Caco-2 (cell line): Measurements from ENCODE around the gene PLXNA4. TPM values are rescaled to one million over a fixed set of nuclear protein-coding genes. Genes with fewer than 3 reads are reported as not detected.
A peak's percentile ranks its signal among the peaks of the same experiment; 100 is the strongest.

Source experiments
- BruUV-seq: library from RNA; stranded (reverse); fragments of 400-500 nt; replicated peaks from 2 replicates; lab custom pipeline; 2021; lab: Mats Ljungman, UMichigan
- CTCF ChIA-PET: fragments of 300-600 bp; sonication (Branson Sonifier 250); formaldehyde crosslinking; loops from one replicate; lab custom pipeline; 2022; ENCODE audit warnings: antibody characterized with exemption; lab: Charles Lee
- POLR2A ChIA-PET: fragments of 300-600 bp; sonication (Branson Sonifier 250); formaldehyde crosslinking; loops from one replicate; lab custom pipeline; 2022; ENCODE audit warnings: antibody characterized with exemption; lab: Charles Lee
- DNase-seq, 2 experiments: peaks; one replicate each; pipeline versions ENCODE4 v3.0.0 to v3.0.0-alpha.2; 2020 to 2022
- H3K27me3 ChIP-seq: replicated peaks from 2 replicates; pipeline ENCODE4 v1.6.0; 2011; ENCODE audit warnings: low read length; ENCODE audit not compliant: control insufficient read depth, insufficient read depth
- H3K36me3 ChIP-seq: 2 replicates; pipeline ENCODE4 v1.5.1; 2011; ENCODE audit warnings: low read length; ENCODE audit not compliant: control insufficient read depth, insufficient read depth
- H3K4me1 ChIP-seq: fragments of 250-450 bp; sonication (Bioruptor Pico); 2 replicates; pipeline ENCODE4 v1.5.1; 2020; ENCODE audit warnings: mild to moderate bottlenecking
- H3K4me3 ChIP-seq: 2 replicates; pipeline ENCODE4 v1.5.1; 2011; ENCODE audit warnings: low read depth, mild to moderate bottlenecking, control low read depth, low read length
- H3K9me3 ChIP-seq: fragments of 250-450 bp; sonication (Bioruptor Pico); 2 replicates; pipeline ENCODE4 v1.5.1; 2020; ENCODE audit warnings: mild to moderate bottlenecking, moderate library complexity
- H3K27ac Mint-ChIP-seq: one replicate; pipeline ENCODE4 v1.8.0; 2022; ENCODE audit warnings: mixed read lengths; ENCODE audit not compliant: unreplicated experiment
- H3K27me3 Mint-ChIP-seq: one replicate; pipeline ENCODE4 v1.8.0; 2022; ENCODE audit warnings: mixed read lengths; ENCODE audit not compliant: insufficient read depth, unreplicated experiment
- H3K36me3 Mint-ChIP-seq: one replicate; pipeline ENCODE4 v1.8.0; 2022; ENCODE audit warnings: mild to moderate bottlenecking, mixed read lengths; ENCODE audit not compliant: insufficient read depth, unreplicated experiment
- H3K4me1 Mint-ChIP-seq: one replicate; pipeline ENCODE4 v1.8.0; 2022; ENCODE audit warnings: low read depth, mixed read lengths; ENCODE audit not compliant: unreplicated experiment
- H3K4me3 Mint-ChIP-seq: one replicate; pipeline ENCODE4 v1.8.0; 2022; ENCODE audit warnings: mild to moderate bottlenecking, moderate library complexity, mixed read lengths; ENCODE audit not compliant: unreplicated experiment
- H3K9me3 Mint-ChIP-seq: one replicate; pipeline ENCODE4 v1.8.0; 2022; ENCODE audit warnings: mixed read lengths; ENCODE audit not compliant: unreplicated experiment
- intact Hi-C: fragments of 100-400 bp; cut with micrococcal nuclease; formaldehyde crosslinking; loops from one replicate; pipeline ENCODE4 v1.10.0; 2022; ENCODE audit not compliant: unreplicated experiment
- total RNA-seq: library from RNA; stranded (reverse); gene quantifications from 2 replicates; pipeline ENCODE4 v1.2.3, GENCODE V29; 2022
- TF ChIP-seq, protein P1 (sequence below), 2 experiments: fragments of 200-600 bp in 1 of 2; IDR thresholded peaks; 1 replicate in 1 of 2; 2 replicates in 1 of 2; pipeline versions ENCODE4 v1.5.1 to v1.8.0; 2011 to 2022; ENCODE audit warnings: antibody characterized with exemption in 1 of 2, control low read depth in 1 of 2, inconsistent platforms in 1 of 2, low read depth in 1 of 2, low read length in 1 of 2, mild to moderate bottlenecking in 1 of 2, moderate library complexity in 1 of 2; ENCODE audit not compliant: insufficient read depth in 1 of 2, severe bottlenecking in 1 of 2, unreplicated experiment in 1 of 2

The PLXNA4 gene
- total RNA-seq, 1 experiment from 2014 or later: 0.43 TPM

DNA sequence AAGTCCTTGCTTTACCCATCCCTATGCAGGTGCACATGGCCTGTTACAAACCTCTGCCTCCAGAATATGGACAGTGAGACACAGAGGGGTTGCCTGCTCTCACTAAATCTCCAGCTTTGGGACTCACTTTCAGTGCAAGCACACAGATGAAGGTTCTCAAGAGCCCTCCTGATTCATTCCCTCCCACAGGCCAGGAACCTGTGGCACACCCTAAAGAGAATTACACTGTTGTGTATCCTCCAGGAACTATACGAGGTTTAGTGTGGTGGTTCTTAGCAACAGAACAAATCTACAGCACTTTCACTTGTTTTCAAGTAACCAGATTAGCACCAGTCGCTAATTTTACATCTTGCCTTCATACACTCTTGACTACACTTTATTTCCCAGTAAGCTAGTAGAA, 192.3 kb downstream of the PLXNA4 start:
- Histone ChIP-seq H3K4me1 (peaks cover 40% of the 10 kb centered on the region), H3K27me3 (no peaks in the 10 kb centered on the region), H3K9me3 (no peaks in the 10 kb centered on the region), H3K36me3 (no peaks in the 10 kb centered on the region), H3K4me3 (no peak overlapping the region)
- POLR2A ChIA-PET: no interaction called here
- intact Hi-C loops: no loop called here
- H3K36me3 Mint-ChIP-seq: no peaks in the 10 kb centered on the region
- no TSS peak for BruUV-seq
- peaks cover 30% of the 10 kb centered on the region for H3K4me1 Mint-ChIP-seq
- TF ChIP-seq, protein P1, sequence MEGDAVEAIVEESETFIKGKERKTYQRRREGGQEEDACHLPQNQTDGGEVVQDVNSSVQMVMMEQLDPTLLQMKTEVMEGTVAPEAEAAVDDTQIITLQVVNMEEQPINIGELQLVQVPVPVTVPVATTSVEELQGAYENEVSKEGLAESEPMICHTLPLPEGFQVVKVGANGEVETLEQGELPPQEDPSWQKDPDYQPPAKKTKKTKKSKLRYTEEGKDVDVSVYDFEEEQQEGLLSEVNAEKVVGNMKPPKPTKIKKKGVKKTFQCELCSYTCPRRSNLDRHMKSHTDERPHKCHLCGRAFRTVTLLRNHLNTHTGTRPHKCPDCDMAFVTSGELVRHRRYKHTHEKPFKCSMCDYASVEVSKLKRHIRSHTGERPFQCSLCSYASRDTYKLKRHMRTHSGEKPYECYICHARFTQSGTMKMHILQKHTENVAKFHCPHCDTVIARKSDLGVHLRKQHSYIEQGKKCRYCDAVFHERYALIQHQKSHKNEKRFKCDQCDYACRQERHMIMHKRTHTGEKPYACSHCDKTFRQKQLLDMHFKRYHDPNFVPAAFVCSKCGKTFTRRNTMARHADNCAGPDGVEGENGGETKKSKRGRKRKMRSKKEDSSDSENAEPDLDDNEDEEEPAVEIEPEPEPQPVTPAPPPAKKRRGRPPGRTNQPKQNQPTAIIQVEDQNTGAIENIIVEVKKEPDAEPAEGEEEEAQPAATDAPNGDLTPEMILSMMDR (IDR thresholded peaks at IDR 0.05; ENCODE audit: insufficient read depth in 1 of 2, low read depth in 1 of 2, low read length in 1 of 2, severe bottlenecking in 1 of 2, unreplicated experiment in 1 of 2): no peak
- H3K4me3 Mint-ChIP-seq: no peak overlapping the region
- CTCF ChIA-PET: no interaction called here
- no peak overlapping the region for H3K27ac Mint-ChIP-seq
- DNase-seq: no peak
- H3K9me3 Mint-ChIP-seq: no peaks in the 10 kb centered on the region
- H3K27me3 Mint-ChIP-seq: no peaks in the 10 kb centered on the region

DNA sequence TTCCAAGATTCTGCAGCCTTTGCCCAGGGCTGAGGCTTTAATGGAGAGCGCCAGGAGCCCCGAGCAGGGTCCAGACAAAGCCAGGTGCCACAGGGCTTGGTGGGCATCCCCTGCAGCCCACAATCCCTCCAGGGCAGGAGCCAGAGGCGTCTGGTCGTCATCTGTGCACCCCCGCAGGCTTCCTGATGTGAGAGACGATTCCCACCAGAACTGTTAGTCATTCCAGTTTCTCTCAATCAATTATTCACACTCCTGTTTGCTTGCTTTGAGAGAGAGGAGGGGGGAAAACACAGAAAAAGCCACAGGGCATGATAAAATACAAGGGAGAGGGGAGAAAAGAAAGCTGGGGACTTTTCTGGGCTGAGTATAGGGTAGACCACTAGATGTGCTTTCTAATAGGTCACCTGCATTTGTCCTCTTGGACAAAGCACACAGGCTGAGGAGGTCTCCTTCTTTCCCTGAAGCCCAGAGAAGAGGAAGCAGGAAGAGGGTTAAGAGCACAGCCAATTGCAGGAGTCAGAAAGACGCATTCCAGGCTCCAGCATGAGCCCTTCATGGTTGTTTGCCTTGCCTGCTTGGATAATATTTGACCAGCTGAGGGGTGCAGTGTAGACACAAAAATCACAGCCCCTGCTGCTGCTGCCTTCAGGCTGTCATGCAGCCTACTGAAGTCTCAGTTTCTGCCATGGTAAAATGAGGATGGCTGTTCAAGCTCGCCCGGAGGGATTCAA, 194.4 kb downstream of the PLXNA4 start:
- POLR2A ChIA-PET: no interaction called here
- Mint-ChIP-seq H3K4me3 (peak overlapping the region; percentile 20), H3K4me1 (peaks cover 41% of the 10 kb centered on the region), H3K27me3 (no peaks in the 10 kb centered on the region), H3K36me3 (no peaks in the 10 kb centered on the region), H3K27ac (peak overlapping the region; percentile 63), H3K9me3 (no peaks in the 10 kb centered on the region)
- TF ChIP-seq, protein P1 (IDR thresholded peaks at IDR 0.05; ENCODE audit: insufficient read depth in 1 of 2, low read depth in 1 of 2, low read length in 1 of 2, severe bottlenecking in 1 of 2, unreplicated experiment in 1 of 2): no peak
- CTCF ChIA-PET: interaction anchor here (1.0 kb wide), 1 partner anchor 12 kb away, joined by 3 read pairs; no protein-coding TSS in a partner anchor
- Histone ChIP-seq H3K4me1 (peaks cover 55% of the 10 kb centered on the region), H3K4me3 (no peak overlapping the region), H3K36me3 (no peaks in the 10 kb centered on the region), H3K27me3 (no peaks in the 10 kb centered on the region), H3K9me3 (no peaks in the 10 kb centered on the region)
- no TSS peak for BruUV-seq
- intact Hi-C loops: no loop called here
- peak; percentile 70 to 73 for DNase-seq

GRCh38 chr7:132380059-132380458, 196.2 kb downstream of the PLXNA4 start:
- intact Hi-C loops: loop anchor here (1.0 kb wide), 1 partner anchor 62 kb away; no protein-coding TSS in a partner anchor
- peak overlapping the region; percentile 91 for H3K27ac Mint-ChIP-seq
- no peaks in the 10 kb centered on the region for H3K27me3 Mint-ChIP-seq
- peak overlapping the region; percentile 27 for H3K4me3 Mint-ChIP-seq
- Histone ChIP-seq H3K4me1 (peaks cover 73% of the 10 kb centered on the region), H3K36me3 (no peaks in the 10 kb centered on the region), H3K27me3 (no peaks in the 10 kb centered on the region), H3K4me3 (no peak overlapping the region), H3K9me3 (no peaks in the 10 kb centered on the region)
- BruUV-seq: no TSS peak
- ChIA-PET CTCF (no interaction called here), POLR2A (no interaction called here)
- DNase-seq: peak; percentile 73 to 81
- no peaks in the 10 kb centered on the region for H3K36me3 Mint-ChIP-seq
- H3K9me3 Mint-ChIP-seq: no peaks in the 10 kb centered on the region
- peaks cover 59% of the 10 kb centered on the region for H3K4me1 Mint-ChIP-seq
- TF ChIP-seq, protein P1 (IDR thresholded peaks at IDR 0.05; ENCODE audit: insufficient read depth in 1 of 2, low read depth in 1 of 2, low read length in 1 of 2, severe bottlenecking in 1 of 2, unreplicated experiment in 1 of 2): peak in 1 of 2 experiments; percentile 11
